ENCODE results near the gene SAFB.
"Not testable (repeated sequence)": the region's sequence is repeated elsewhere in the genome, so short reads cannot be mapped to it uniquely, and the experiment has no call there.

Gene SAFB

GRCh38 chr19:5595129-5595528 is 27.8 kb upstream of the SAFB start:
- H3K4me1 ChIP-seq (ENCODE audit: control insufficient read depth in 1 of 2, insufficient read depth in 2 of 2, low read length in 2 of 2): peaks cover 0 to 12% of the 10 kb centered on the region in 2 donors
- H3K9ac ChIP-seq (ENCODE audit: low read depth in 1 of 2, low read length in 2 of 2): no peak overlapping the region
- no peaks in the 10 kb centered on the region for H3K9me3 ChIP-seq (ENCODE audit: control insufficient read depth in 1 of 2, low read length in 2 of 2)
- no peak overlapping the region for H3K4me3 ChIP-seq (ENCODE audit: low read depth in 1 of 2, low read length in 2 of 2)
- H3K36me3 ChIP-seq (ENCODE audit: control insufficient read depth in 1 of 2, insufficient read depth in 2 of 2, low read length in 2 of 2): peaks cover 70 to 97% of the 10 kb centered on the region in 2 donors
- H3K27ac ChIP-seq (ENCODE audit: low read depth, low read length): no peak overlapping the region
- no peaks in the 10 kb centered on the region for H3K27me3 ChIP-seq (ENCODE audit: control insufficient read depth in 1 of 2, insufficient read depth in 2 of 2, low read length in 2 of 2)

GRCh38 chr19:5595745-5596144 is 27.1 kb upstream of the SAFB start:
- Histone ChIP-seq H3K9me3 (ENCODE audit: control insufficient read depth in 1 of 2, low read length in 2 of 2) (no peaks in the 10 kb centered on the region), H3K4me3 (ENCODE audit: low read depth in 1 of 2, low read length in 2 of 2) (no peak overlapping the region), H3K9ac (ENCODE audit: low read depth in 1 of 2, low read length in 2 of 2) (no peak overlapping the region), H3K4me1 (ENCODE audit: control insufficient read depth in 1 of 2, insufficient read depth in 2 of 2, low read length in 2 of 2) (peaks cover 0 to 12% of the 10 kb centered on the region in 2 donors), H3K27me3 (ENCODE audit: control insufficient read depth in 1 of 2, insufficient read depth in 2 of 2, low read length in 2 of 2) (no peaks in the 10 kb centered on the region), H3K36me3 (ENCODE audit: control insufficient read depth in 1 of 2, insufficient read depth in 2 of 2, low read length in 2 of 2) (peaks cover 70 to 97% of the 10 kb centered on the region in 2 donors), H3K27ac (ENCODE audit: low read depth, low read length) (no peak overlapping the region)

GRCh38 chr19:5600797-5601196 is 22.1 kb upstream of the SAFB start:
- Histone ChIP-seq H3K27me3 (ENCODE audit: control insufficient read depth in 1 of 2, insufficient read depth in 2 of 2, low read length in 2 of 2) (no peaks in the 10 kb centered on the region), H3K4me3 (ENCODE audit: low read depth in 1 of 2, low read length in 2 of 2) (no peak overlapping the region), H3K36me3 (ENCODE audit: control insufficient read depth in 1 of 2, insufficient read depth in 2 of 2, low read length in 2 of 2) (peaks cover 56 to 90% of the 10 kb centered on the region in 2 donors), H3K9ac (ENCODE audit: low read depth in 1 of 2, low read length in 2 of 2) (no peak overlapping the region), H3K9me3 (ENCODE audit: control insufficient read depth in 1 of 2, low read length in 2 of 2) (no peaks in the 10 kb centered on the region), H3K27ac (ENCODE audit: low read depth, low read length) (no peak overlapping the region), H3K4me1 (ENCODE audit: control insufficient read depth in 1 of 2, insufficient read depth in 2 of 2, low read length in 2 of 2) (peaks cover 2 to 6% of the 10 kb centered on the region in 2 donors)

GRCh38 chr19:5603626-5604025 is 19.3 kb upstream of the SAFB start:
- H3K9me3 ChIP-seq (ENCODE audit: control insufficient read depth in 1 of 2, low read length in 2 of 2): no peaks in the 10 kb centered on the region
- H3K4me1 ChIP-seq (ENCODE audit: control insufficient read depth in 1 of 2, insufficient read depth in 2 of 2, low read length in 2 of 2): peaks cover 3 to 6% of the 10 kb centered on the region in 2 donors
- H3K36me3 ChIP-seq (ENCODE audit: control insufficient read depth in 1 of 2, insufficient read depth in 2 of 2, low read length in 2 of 2): peaks cover 59 to 84% of the 10 kb centered on the region in 2 donors
- no peaks in the 10 kb centered on the region for H3K27me3 ChIP-seq (ENCODE audit: control insufficient read depth in 1 of 2, insufficient read depth in 2 of 2, low read length in 2 of 2)
- no peak overlapping the region for H3K27ac ChIP-seq (ENCODE audit: low read depth, low read length)
- no peak overlapping the region for H3K4me3 ChIP-seq (ENCODE audit: low read depth in 1 of 2, low read length in 2 of 2)
- no peak overlapping the region for H3K9ac ChIP-seq (ENCODE audit: low read depth in 1 of 2, low read length in 2 of 2)

GRCh38 chr19:5605362-5605761 is 17.5 kb upstream of the SAFB start:
- Histone ChIP-seq H3K27me3 (ENCODE audit: control insufficient read depth in 1 of 2, insufficient read depth in 2 of 2, low read length in 2 of 2) (no peaks in the 10 kb centered on the region), H3K27ac (ENCODE audit: low read depth, low read length) (no peak overlapping the region), H3K36me3 (ENCODE audit: control insufficient read depth in 1 of 2, insufficient read depth in 2 of 2, low read length in 2 of 2) (peaks cover 53 to 83% of the 10 kb centered on the region in 2 donors), H3K9ac (ENCODE audit: low read depth in 1 of 2, low read length in 2 of 2) (no peak overlapping the region), H3K9me3 (ENCODE audit: control insufficient read depth in 1 of 2, low read length in 2 of 2) (no peaks in the 10 kb centered on the region), H3K4me3 (ENCODE audit: low read depth in 1 of 2, low read length in 2 of 2) (no peak overlapping the region), H3K4me1 (ENCODE audit: control insufficient read depth in 1 of 2, insufficient read depth in 2 of 2, low read length in 2 of 2) (peaks cover 3 to 6% of the 10 kb centered on the region in 2 donors)

GRCh38 chr19:5607318-5608275 is 15.3 kb upstream of the SAFB start:
- H3K36me3 ChIP-seq (ENCODE audit: control insufficient read depth in 1 of 2, insufficient read depth in 2 of 2, low read length in 2 of 2): peaks cover 60 to 81% of the 10 kb centered on the region in 2 donors

GRCh38 chr19:5608291-5608690 is 14.6 kb upstream of the SAFB start:
- no peaks in the 10 kb centered on the region for H3K27me3 ChIP-seq (ENCODE audit: control insufficient read depth in 1 of 2, insufficient read depth in 2 of 2, low read length in 2 of 2)
- H3K9ac ChIP-seq (ENCODE audit: low read depth in 1 of 2, low read length in 2 of 2): no peak overlapping the region
- no peak overlapping the region for H3K4me3 ChIP-seq (ENCODE audit: low read depth in 1 of 2, low read length in 2 of 2)
- H3K4me1 ChIP-seq (ENCODE audit: control insufficient read depth in 1 of 2, insufficient read depth in 2 of 2, low read length in 2 of 2): peaks cover 3 to 6% of the 10 kb centered on the region in 2 donors
- H3K27ac ChIP-seq (ENCODE audit: low read depth, low read length): no peak overlapping the region
- H3K36me3 ChIP-seq (ENCODE audit: control insufficient read depth in 1 of 2, insufficient read depth in 2 of 2, low read length in 2 of 2): peaks cover 63 to 81% of the 10 kb centered on the region in 2 donors
- no peaks in the 10 kb centered on the region for H3K9me3 ChIP-seq (ENCODE audit: control insufficient read depth in 1 of 2, low read length in 2 of 2)

More at GRCh38 chr19:5607318-5608275, 15.3 kb upstream of the SAFB start:
- Histone ChIP-seq H3K4me1 (ENCODE audit: control insufficient read depth in 1 of 2, insufficient read depth in 2 of 2, low read length in 2 of 2) (peaks cover 3 to 6% of the 10 kb centered on the region in 2 donors), H3K4me3 (ENCODE audit: low read depth in 1 of 2, low read length in 2 of 2) (no peak overlapping the region), H3K27me3 (ENCODE audit: control insufficient read depth in 1 of 2, insufficient read depth in 2 of 2, low read length in 2 of 2) (no peaks in the 10 kb centered on the region), H3K27ac (ENCODE audit: low read depth, low read length) (no peak overlapping the region), H3K9ac (ENCODE audit: low read depth in 1 of 2, low read length in 2 of 2) (no peak overlapping the region), H3K9me3 (ENCODE audit: control insufficient read depth in 1 of 2, low read length in 2 of 2) (no peaks in the 10 kb centered on the region)

- not testable (repeated sequence) for H3K4me1 ChIP-seq (ENCODE audit: control insufficient read depth in 1 of 2, insufficient read depth in 2 of 2, low read length in 2 of 2); H3K9ac ChIP-seq (ENCODE audit: low read depth in 1 of 2, low read length in 2 of 2); H3K4me3 ChIP-seq (ENCODE audit: low read depth in 1 of 2, low read length in 2 of 2); H3K27me3 ChIP-seq (ENCODE audit: control insufficient read depth in 1 of 2, insufficient read depth in 2 of 2, low read length in 2 of 2); H3K9me3 ChIP-seq (ENCODE audit: control insufficient read depth in 1 of 2, low read length in 2 of 2); H3K27ac ChIP-seq (ENCODE audit: low read depth, low read length)
- peaks cover 63 to 81% of the 10 kb centered on the region in 2 donors for H3K36me3 ChIP-seq (ENCODE audit: control insufficient read depth in 1 of 2, insufficient read depth in 2 of 2, low read length in 2 of 2)
These were observed 14.1 kb upstream of the SAFB start for GRCh38 chr19:5608766-5609165.

- Histone ChIP-seq H3K27ac (ENCODE audit: low read depth, low read length) (no peak overlapping the region), H3K27me3 (ENCODE audit: control insufficient read depth in 1 of 2, insufficient read depth in 2 of 2, low read length in 2 of 2) (no peaks in the 10 kb centered on the region)
These were observed 12.9 kb upstream of the SAFB start for GRCh38 chr19:5609881-5610448.

More at GRCh38 chr19:5609881-5610448, 12.9 kb upstream of the SAFB start:
- Histone ChIP-seq H3K36me3 (ENCODE audit: control insufficient read depth in 1 of 2, insufficient read depth in 2 of 2, low read length in 2 of 2) (peaks cover 65 to 81% of the 10 kb centered on the region in 2 donors), H3K4me3 (ENCODE audit: low read depth in 1 of 2, low read length in 2 of 2) (no peak overlapping the region), H3K9me3 (ENCODE audit: control insufficient read depth in 1 of 2, low read length in 2 of 2) (no peaks in the 10 kb centered on the region), H3K9ac (ENCODE audit: low read depth in 1 of 2, low read length in 2 of 2) (no peak overlapping the region), H3K4me1 (ENCODE audit: control insufficient read depth in 1 of 2, insufficient read depth in 2 of 2, low read length in 2 of 2) (peaks cover 3 to 6% of the 10 kb centered on the region in 2 donors)

Measured in duodenal mucosa (tissue), 2 donors.